ENCODE measurements around the gene SMIM43. TPM values are rescaled to one million over a fixed set of nuclear protein-coding genes. Genes with fewer than 3 reads are reported as not detected.

The SMIM43 gene
- total RNA-seq, 2 experiments from 2014 or later, result not detected

GRCh38 chr4:121739575-121739974, 25.4 kb downstream of the SMIM43 start:
- intact Hi-C loops (cut with micrococcal nuclease; ENCODE audit: unreplicated experiment), result no loop called here
- H3K36me3 ChIP-seq (ENCODE audit: insufficient read depth, low read length), result no peaks in the 10 kb centered on the region
- H3K79me2 ChIP-seq (ENCODE audit: insufficient read depth, low read depth, low read length), result no peaks in the 10 kb centered on the region
- TF ChIP-seq CTCF (conservative IDR thresholded peaks at IDR 0.05; ENCODE audit: low read length) (no peak), EZH2phosphoT487 (IDR thresholded peaks at IDR 0.05; ENCODE audit: borderline replicate concordance, low read depth, low read length) (no peak)
- POLR2A ChIA-PET, result interaction anchor here (1.2 kb wide), 1 partner anchor 24 kb away, joined by 3 read pairs; no protein-coding TSS in a partner anchor
- no peak overlapping the region for H3K27ac ChIP-seq (ENCODE audit: low read depth, low read length, poor library complexity, severe bottlenecking)
- no peaks in the 10 kb centered on the region for H3K9me2 ChIP-seq (ENCODE audit: insufficient read depth, low read length)
- no peak overlapping the region for H3K4me3 ChIP-seq (ENCODE audit: low read depth, low read length, poor library complexity, severe bottlenecking)
- DNase-seq (ENCODE audit: low spot score), result no peak
- H2AFZ ChIP-seq (ENCODE audit: low read length), result no peak overlapping the region
- CTCF ChIA-PET (ENCODE audit: unreplicated experiment), result no interaction called here
- no peaks in the 10 kb centered on the region for H3K9me3 ChIP-seq (ENCODE audit: low read length)
- H3K4me2 ChIP-seq (ENCODE audit: low read length), result no peak overlapping the region
- no peaks in the 10 kb centered on the region for H3K4me1 ChIP-seq (ENCODE audit: insufficient read depth, low read length, poor library complexity, severe bottlenecking)
- BruUV-seq (replicated peaks), result no TSS peak
- H4K20me1 ChIP-seq (ENCODE audit: insufficient read depth, low read length), result no peaks in the 10 kb centered on the region

GRCh38 chr4:121738780-121739535, 26.0 kb downstream of the SMIM43 start:
- no peak overlapping the region for H3K4me3 ChIP-seq (ENCODE audit: low read depth, low read length, poor library complexity, severe bottlenecking)
- no peaks in the 10 kb centered on the region for H3K4me1 ChIP-seq (ENCODE audit: insufficient read depth, low read length, poor library complexity, severe bottlenecking)
- H3K9me2 ChIP-seq (ENCODE audit: insufficient read depth, low read length), result no peaks in the 10 kb centered on the region
- no peak overlapping the region for H2AFZ ChIP-seq (ENCODE audit: low read length)
- intact Hi-C loops (cut with micrococcal nuclease; ENCODE audit: unreplicated experiment), result no loop called here
- ChIA-PET POLR2A (interaction anchor here (1.2 kb wide), 1 partner anchor 23 kb away, joined by 3 read pairs; no protein-coding TSS in a partner anchor), CTCF (ENCODE audit: unreplicated experiment) (no interaction called here)
- H3K36me3 ChIP-seq (ENCODE audit: insufficient read depth, low read length), result no peaks in the 10 kb centered on the region
- BruUV-seq (replicated peaks), result no TSS peak
- no peak overlapping the region for H3K27ac ChIP-seq (ENCODE audit: low read depth, low read length, poor library complexity, severe bottlenecking)
- TF ChIP-seq CTCF (conservative IDR thresholded peaks at IDR 0.05; ENCODE audit: low read length), result no peak
- no peak for TF ChIP-seq EZH2phosphoT487 (IDR thresholded peaks at IDR 0.05; ENCODE audit: borderline replicate concordance, low read depth, low read length)
- no peak overlapping the region for H3K4me2 ChIP-seq (ENCODE audit: low read length)
- H3K9me3 ChIP-seq (ENCODE audit: low read length), result no peaks in the 10 kb centered on the region
- no peaks in the 10 kb centered on the region for H4K20me1 ChIP-seq (ENCODE audit: insufficient read depth, low read length)
- DNase-seq (ENCODE audit: low spot score), result no peak
- H3K79me2 ChIP-seq (ENCODE audit: insufficient read depth, low read depth, low read length), result no peaks in the 10 kb centered on the region

Data from OCI-LY7 (cell line).